HepG2 (cell line): Measurements from ENCODE around the gene PRKAR2B. TPM values are rescaled to one million over a fixed set of nuclear protein-coding genes. Genes with fewer than 3 reads are reported as not detected.

Experiments used
- CREB3 ChIP-seq: sonication (generic); formaldehyde crosslinking; IDR thresholded peaks from 2 replicates; pipeline ENCODE4 v1.5.0; 2020; ENCODE audit warnings: missing genetic modification reagents
- GATAD2A ChIP-seq: IDR thresholded peaks from 2 replicates; pipeline ENCODE4 v1.6.1; 2016
- SMYD3 ChIP-seq: sonication (generic); formaldehyde crosslinking; IDR thresholded peaks from 2 replicates; pipeline ENCODE4 v1.8.1; 2023; ENCODE audit warnings: mild to moderate bottlenecking, missing genetic modification reagents
- STAG1 ChIP-seq: sonication (generic); formaldehyde crosslinking; IDR thresholded peaks from 2 replicates; pipeline ENCODE4 v1.4.0; 2020; ENCODE audit warnings: missing genetic modification reagents
- TFDP2 ChIP-seq: sonication (generic); formaldehyde crosslinking; IDR thresholded peaks from 2 replicates; pipeline ENCODE4 v1.4.0; 2020; ENCODE audit warnings: missing genetic modification reagents
- ZBTB33 ChIP-seq: sonication (generic); formaldehyde crosslinking; IDR thresholded peaks from 2 replicates; pipeline ENCODE4 v1.4.0; 2020; ENCODE audit warnings: missing genetic modification reagents
- ZNF280B ChIP-seq: sonication (generic); formaldehyde crosslinking; IDR thresholded peaks from 2 replicates; pipeline ENCODE4 v1.5.0; 2020; ENCODE audit warnings: missing genetic modification reagents, mild to moderate bottlenecking, borderline replicate concordance
- ZNF280D ChIP-seq: sonication (generic); formaldehyde crosslinking; IDR thresholded peaks from 2 replicates; pipeline ENCODE4 v1.5.1; 2020; ENCODE audit warnings: mild to moderate bottlenecking, missing genetic modification reagents
- ZNF609 ChIP-seq: sonication (generic); formaldehyde crosslinking; IDR thresholded peaks from 2 replicates; pipeline ENCODE4 v1.4.0; 2020; ENCODE audit warnings: mild to moderate bottlenecking, missing genetic modification reagents, borderline replicate concordance
- ZNF746 ChIP-seq: sonication (generic); formaldehyde crosslinking; IDR thresholded peaks from 2 replicates; pipeline ENCODE4 v1.8.0; 2022; ENCODE audit warnings: mild to moderate bottlenecking, missing genetic modification reagents
- ZSCAN29 ChIP-seq: sonication (generic); formaldehyde crosslinking; conservative IDR thresholded peaks from 2 replicates; pipeline ENCODE4 v1.4.0; 2020; ENCODE audit warnings: mild to moderate bottlenecking, missing genetic modification reagents
- polyA plus RNA-seq, 8 experiments: library from polyadenylated mRNA; depleted of rRNA in 3 of 8; stranded (reverse) in 7 of 8; unstranded in 1 of 8; fragments of >200 nt; fragmentation: Illumina TruSeq in 4 of 8; extraction: Trizol in 4 of 8; gene quantifications; 2 replicates each; pipeline versions ENCODE4 v1.2.1 to v1.2.3, GENCODE V29; 2011 to 2016; ENCODE audit warnings: low read depth in 4 of 8, missing spikeins in 1 of 8, mixed read lengths in 1 of 8; ENCODE audit not compliant: insufficient read depth in 1 of 8
- total RNA-seq, 5 experiments: library from RNA; depleted of rRNA; stranded (reverse); fragments of >200 nt; fragmentation: Illumina TruSeq; extraction: Trizol; gene quantifications; 2 replicates each; pipeline ENCODE4 v1.2.3, GENCODE V29; 2016; ENCODE audit warnings: low read depth in 1 of 5

PRKAR2B gene
- total and polyA plus RNA-seq, 2 of the 13 experiments (the other 11 are each of a cell fraction or from before 2014, with no cell fraction given) = not detected

- TF ChIP-seq ZBTB33 (CRISPR knock-in tag) (no peak), TFDP2 (CRISPR knock-in tag) (no peak), ZSCAN29 (CRISPR knock-in tag) (no peak), CREB3 (CRISPR knock-in tag) (no peak), ZNF609 (CRISPR knock-in tag) (no peak), ZNF280B (CRISPR knock-in tag) (no peak), ZNF746 (CRISPR knock-in tag) (no peak), SMYD3 (CRISPR knock-in tag) (no peak), STAG1 (CRISPR knock-in tag) (no peak), GATAD2A (CRISPR knock-in tag) (no peak), ZNF280D (CRISPR knock-in tag) (no peak)
Observed at GRCh38 chr7:107044347-107045194, at the start of gene PRKAR2B (continued).
